GM18858 (cell line): ENCODE data around the gene NDE1.
A peak's percentile ranks its signal among the peaks of the same experiment; 100 is the strongest.

Source experiments
- ATAC-seq: cut with Tn5 transposase; IDR thresholded peaks from one replicate; pipeline ENCODE4 v1.9.1; 2021; ENCODE audit not compliant: unreplicated experiment

The NDE1 gene

GRCh38 chr16:15765116-15765515 is 115.1 kb downstream of the NDE1 start:
- ATAC-seq, result no peak

- peak; percentile 47 for ATAC-seq
These were observed 115.8 kb downstream of the NDE1 start for GRCh38 chr16:15765880-15766279.

- no peak for ATAC-seq
These were observed 116.9 kb downstream of the NDE1 start for GRCh38 chr16:15766918-15767317.

GRCh38 chr16:15768201-15768600 is 118.2 kb downstream of the NDE1 start:
- no peak for ATAC-seq

GRCh38 chr16:15769239-15769638 is 119.2 kb downstream of the NDE1 start:
- no peak for ATAC-seq

- no peak for ATAC-seq
These were observed 120.1 kb downstream of the NDE1 start for GRCh38 chr16:15770107-15770506.

GRCh38 chr16:15770512-15770911 is 120.5 kb downstream of the NDE1 start:
- no peak for ATAC-seq

- ATAC-seq, result no peak
These were observed 121.6 kb downstream of the NDE1 start for GRCh38 chr16:15771694-15772093.

- no peak for ATAC-seq
These were observed 122.7 kb downstream of the NDE1 start for GRCh38 chr16:15772579-15773293.

GRCh38 chr16:15773968-15774367 is 123.9 kb downstream of the NDE1 start:
- no peak for ATAC-seq

- no peak for ATAC-seq
These were observed 125.2 kb downstream of the NDE1 start for GRCh38 chr16:15775209-15775608.

- no peak for ATAC-seq
These were observed 125.7 kb downstream of the NDE1 start for GRCh38 chr16:15775663-15776304.
